Measurements from ENCODE around the gene LEO1. TPM values are rescaled to one million over a fixed set of nuclear protein-coding genes. Genes with fewer than 3 reads are reported as not detected.

Gene LEO1
- total RNA-seq, 1 donor from 2014 or later, result 25.5 TPM

- no peak overlapping the region for H3K27ac Mint-ChIP-seq (ENCODE audit: unreplicated experiment)
- no peaks in the 10 kb centered on the region for H3K4me1 Mint-ChIP-seq (ENCODE audit: unreplicated experiment)
- peaks cover 43% of the 10 kb centered on the region for H3K36me3 Mint-ChIP-seq (ENCODE audit: low read depth, unreplicated experiment)
- peak overlapping the region; percentile 57 for H3K4me3 Mint-ChIP-seq (ENCODE audit: unreplicated experiment)
- no peak for TF ChIP-seq CTCF (IDR thresholded peaks at IDR 0.05; ENCODE audit: unreplicated experiment)
- DNase-seq (ENCODE audit: low spot score), result no peak
- no peaks in the 10 kb centered on the region for H3K9me3 Mint-ChIP-seq (ENCODE audit: unreplicated experiment)
- H3K27me3 Mint-ChIP-seq (ENCODE audit: unreplicated experiment), result no peaks in the 10 kb centered on the region
Measured at GRCh38 chr15:51947124-51947523, 24.5 kb downstream of the LEO1 start.

GRCh38 chr15:51939216-51939615 lies 32.4 kb downstream of the LEO1 start:
- no peaks in the 10 kb centered on the region for H3K9me3 Mint-ChIP-seq (ENCODE audit: unreplicated experiment)
- H3K27me3 Mint-ChIP-seq (ENCODE audit: unreplicated experiment), result no peaks in the 10 kb centered on the region
- DNase-seq (ENCODE audit: low spot score), result no peak
- peaks cover 20% of the 10 kb centered on the region for H3K36me3 Mint-ChIP-seq (ENCODE audit: low read depth, unreplicated experiment)
- no peak for TF ChIP-seq CTCF (IDR thresholded peaks at IDR 0.05; ENCODE audit: unreplicated experiment)
- peak overlapping the region; percentile 84 for H3K27ac Mint-ChIP-seq (ENCODE audit: unreplicated experiment)
- peaks cover 34% of the 10 kb centered on the region for H3K4me1 Mint-ChIP-seq (ENCODE audit: unreplicated experiment)
- no peak overlapping the region for H3K4me3 Mint-ChIP-seq (ENCODE audit: unreplicated experiment)

- no peak for TF ChIP-seq CTCF (IDR thresholded peaks at IDR 0.05; ENCODE audit: unreplicated experiment)
- H3K27ac Mint-ChIP-seq (ENCODE audit: unreplicated experiment), result no peak overlapping the region
- H3K9me3 Mint-ChIP-seq (ENCODE audit: unreplicated experiment), result no peaks in the 10 kb centered on the region
Measured at GRCh38 chr15:51938286-51938685, 33.3 kb downstream of the LEO1 start.

GRCh38 chr15:51936105-51936478 lies 35.5 kb downstream of the LEO1 start:
- H3K4me3 Mint-ChIP-seq (ENCODE audit: unreplicated experiment), result peak overlapping the region; percentile 60
- no peaks in the 10 kb centered on the region for H3K9me3 Mint-ChIP-seq (ENCODE audit: unreplicated experiment)
- H3K4me1 Mint-ChIP-seq (ENCODE audit: unreplicated experiment), result peaks cover 34% of the 10 kb centered on the region
- H3K27ac Mint-ChIP-seq (ENCODE audit: unreplicated experiment), result peak overlapping the region; percentile 70
- H3K27me3 Mint-ChIP-seq (ENCODE audit: unreplicated experiment), result no peaks in the 10 kb centered on the region
- H3K36me3 Mint-ChIP-seq (ENCODE audit: low read depth, unreplicated experiment), result peaks cover 7% of the 10 kb centered on the region
- no peak for DNase-seq (ENCODE audit: low spot score)
- TF ChIP-seq CTCF (IDR thresholded peaks at IDR 0.05; ENCODE audit: unreplicated experiment), result no peak

More at GRCh38 chr15:51938286-51938685, 33.3 kb downstream of the LEO1 start:
- DNase-seq (ENCODE audit: low spot score), result peak; percentile 38
- no peak overlapping the region for H3K4me3 Mint-ChIP-seq (ENCODE audit: unreplicated experiment)
- H3K27me3 Mint-ChIP-seq (ENCODE audit: unreplicated experiment), result no peaks in the 10 kb centered on the region
- H3K36me3 Mint-ChIP-seq (ENCODE audit: low read depth, unreplicated experiment), result peaks cover 14% of the 10 kb centered on the region
- peaks cover 34% of the 10 kb centered on the region for H3K4me1 Mint-ChIP-seq (ENCODE audit: unreplicated experiment)

- no peak overlapping the region for H3K4me3 Mint-ChIP-seq (ENCODE audit: unreplicated experiment)
Measured at GRCh38 chr15:51935466-51936104, 36.0 kb downstream of the LEO1 start.

More at GRCh38 chr15:51935466-51936104, 36.0 kb downstream of the LEO1 start:
- Mint-ChIP-seq H3K27ac (ENCODE audit: unreplicated experiment) (peak overlapping the region; percentile 70), H3K4me1 (ENCODE audit: unreplicated experiment) (peaks cover 34% of the 10 kb centered on the region), H3K9me3 (ENCODE audit: unreplicated experiment) (no peaks in the 10 kb centered on the region), H3K36me3 (ENCODE audit: low read depth, unreplicated experiment) (peaks cover 7% of the 10 kb centered on the region), H3K27me3 (ENCODE audit: unreplicated experiment) (peaks cover 2% of the 10 kb centered on the region)
- DNase-seq (ENCODE audit: low spot score), result no peak
- no peak for TF ChIP-seq CTCF (IDR thresholded peaks at IDR 0.05; ENCODE audit: unreplicated experiment)
